ENCODE data around the gene ACSF2.
A peak's percentile ranks its signal among the peaks of the same experiment; 100 is the strongest.
"Not testable (repeated sequence)": the region's sequence is repeated elsewhere in the genome, so short reads cannot be mapped to it uniquely, and the experiment has no call there.

The ACSF2 gene

GRCh38 chr17:50412188-50412732 is 13.8 kb upstream of the ACSF2 start:
- no peak for DNase-seq

- DNase-seq: no peak
Observed at GRCh38 chr17:50414808-50415207, 11.2 kb upstream of the ACSF2 start.

- DNase-seq: not testable (repeated sequence)
Observed at GRCh38 chr17:50419577-50419976, 6.4 kb upstream of the ACSF2 start.

DNA sequence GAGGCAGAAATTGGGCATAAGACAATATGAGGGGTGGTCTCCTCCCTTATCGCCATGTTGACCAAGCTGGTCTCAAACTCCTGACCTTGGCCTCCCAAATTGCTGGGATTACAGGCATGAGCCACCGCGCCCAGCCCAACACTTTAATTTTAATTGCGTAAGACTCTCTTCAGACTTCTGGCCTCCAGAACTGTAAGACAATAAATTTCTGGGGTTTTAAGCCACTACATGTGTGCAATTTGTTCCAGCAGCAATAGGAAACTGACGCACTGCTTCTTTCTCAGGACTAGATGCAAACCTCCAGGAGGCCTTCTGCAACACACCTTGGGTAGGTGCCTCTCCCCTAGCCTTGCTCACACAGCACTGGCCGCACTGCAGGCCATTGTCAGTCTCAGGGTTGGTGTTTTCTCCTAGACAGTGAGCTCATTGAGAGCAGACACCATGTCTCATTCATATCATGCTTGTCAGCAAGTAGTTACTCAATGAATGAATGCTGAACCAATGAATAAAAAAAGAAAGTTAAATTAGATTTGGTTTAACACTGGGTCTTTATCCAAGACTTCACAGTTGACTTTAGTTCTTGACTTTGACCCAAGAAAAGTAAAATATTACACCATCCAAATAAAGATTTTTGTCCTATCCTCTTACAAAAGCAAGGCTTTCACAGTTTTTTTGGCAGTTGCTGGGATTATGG is 5.5 kb upstream of the ACSF2 start:
- no peak for DNase-seq

- DNase-seq: no peak
Observed at GRCh38 chr17:50421308-50422051, 4.5 kb upstream of the ACSF2 start.

GRCh38 chr17:50422738-50423137 is 3.3 kb upstream of the ACSF2 start:
- no peak for DNase-seq

DNA sequence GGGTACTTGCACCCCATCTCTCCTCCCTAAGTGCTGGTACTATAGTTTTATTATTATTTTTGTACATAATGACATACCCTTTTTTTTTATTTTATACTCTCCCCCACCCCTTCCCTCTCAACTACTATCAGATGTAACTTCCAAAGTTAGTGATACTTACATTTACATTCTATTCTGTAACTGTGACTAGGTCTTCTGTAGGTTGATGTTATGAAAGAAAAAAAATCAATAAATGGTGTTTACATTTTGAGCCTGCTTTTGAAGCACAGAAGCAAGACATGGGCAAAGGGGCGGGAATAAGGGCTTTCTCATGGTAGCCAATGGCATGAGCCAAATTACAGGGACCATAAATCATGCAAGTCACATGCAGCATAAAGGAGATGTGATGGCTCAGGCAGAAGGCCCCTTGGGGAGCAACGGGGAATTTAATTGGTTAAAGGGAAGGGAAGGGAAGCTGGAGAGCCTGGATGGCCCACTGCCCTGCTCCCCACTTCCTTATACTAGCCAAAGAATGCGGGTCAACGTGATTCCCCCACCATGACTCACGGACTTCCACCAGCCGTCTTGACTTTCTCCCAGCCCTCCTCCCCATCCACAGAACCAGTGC is 2.4 kb upstream of the ACSF2 start:
- no peak for DNase-seq

GRCh38 chr17:50424246-50424995 is 1.6 kb upstream of the ACSF2 start:
- no peak for DNase-seq

DNA sequence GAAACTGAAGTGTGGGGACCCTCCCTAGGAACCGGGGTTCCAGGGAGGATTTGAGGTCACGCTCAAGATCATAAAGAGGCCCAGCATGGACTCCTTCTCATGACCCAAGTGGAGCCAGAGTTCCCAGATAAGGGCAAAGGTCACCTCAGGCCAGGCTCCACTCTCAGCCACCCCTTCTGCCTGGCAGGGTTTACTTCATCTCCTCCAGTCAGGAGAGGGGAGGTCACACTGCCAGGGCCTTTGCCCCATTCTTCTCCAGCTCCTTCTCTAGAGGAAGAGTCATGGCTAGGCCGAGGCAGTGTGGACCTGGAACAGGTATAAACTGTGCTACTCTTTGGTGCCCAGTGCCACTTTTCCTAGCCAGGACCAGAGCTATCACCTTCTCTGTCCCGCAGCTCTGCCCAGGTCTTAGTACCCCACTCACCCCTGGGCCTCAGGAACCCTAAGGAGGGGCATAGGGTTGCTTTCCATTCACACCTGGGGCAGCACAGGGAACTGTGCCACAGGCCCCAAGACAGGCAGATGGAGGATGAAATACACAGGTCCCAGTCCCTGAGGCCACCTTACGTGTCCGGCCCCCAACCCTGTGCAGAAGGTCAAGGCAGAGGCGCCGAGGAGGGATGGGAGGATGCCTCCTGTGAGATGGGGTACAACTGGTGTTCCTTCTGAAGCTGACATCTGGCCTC is 879 bp upstream of the ACSF2 start:
- DNase-seq: no peak

- DNase-seq: no peak
Observed at GRCh38 chr17:50426472-50426782, 409 bp downstream of the ACSF2 start.

DNA sequence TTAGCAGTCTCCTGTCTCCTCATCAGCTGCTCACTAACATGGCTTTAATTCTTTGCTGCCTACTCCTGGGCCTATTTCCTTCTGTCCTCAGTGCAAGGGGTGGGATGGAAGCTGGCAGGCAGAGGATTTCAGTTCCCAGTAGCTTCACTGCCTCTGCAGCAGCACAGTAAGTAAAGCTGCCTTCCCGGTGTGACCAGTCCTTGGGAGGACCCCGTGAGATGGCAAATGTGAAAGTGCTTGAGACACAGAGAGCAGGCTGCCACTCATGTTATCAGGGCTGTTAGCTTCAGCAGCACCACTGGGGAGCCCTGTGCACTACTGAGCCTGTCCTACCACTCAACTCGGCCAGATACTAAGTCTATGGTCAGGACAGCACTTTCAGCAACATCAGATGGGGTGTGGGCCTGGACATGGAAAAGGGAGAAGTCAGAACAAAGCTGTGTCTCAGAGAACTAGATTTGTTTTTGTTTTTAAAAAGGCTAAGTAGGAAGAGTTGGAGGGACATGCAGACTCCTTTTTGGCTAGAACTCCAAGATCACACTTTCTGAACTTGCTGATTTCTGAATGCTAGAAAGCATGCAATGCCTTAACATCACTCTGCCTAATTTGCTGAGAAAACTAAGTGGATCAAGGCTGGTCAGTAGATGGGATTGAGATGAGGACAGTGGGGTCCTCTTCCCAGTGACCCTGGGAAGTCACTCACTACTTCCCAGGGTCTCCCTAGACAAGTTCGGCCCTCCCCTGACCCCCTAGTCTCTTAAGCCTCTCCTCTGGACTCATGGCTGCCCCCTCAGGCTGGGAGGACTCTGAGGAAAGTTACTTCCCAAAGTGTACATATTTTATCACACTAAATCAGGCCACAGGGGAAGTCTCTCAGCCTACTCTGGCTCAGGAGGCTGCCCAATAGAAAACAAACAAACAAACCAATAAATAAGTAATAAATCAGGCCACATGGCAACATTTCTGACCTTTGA is 1.1 kb downstream of the ACSF2 start:
- peak; percentile 17 for DNase-seq

GRCh38 chr17:50428126-50428525 is 2.1 kb downstream of the ACSF2 start:
- not testable (repeated sequence) for DNase-seq

GRCh38 chr17:50428831-50429424 is 2.9 kb downstream of the ACSF2 start:
- DNase-seq: no peak

GRCh38 chr17:50429793-50430192 is 3.8 kb downstream of the ACSF2 start:
- DNase-seq: no peak

DNA sequence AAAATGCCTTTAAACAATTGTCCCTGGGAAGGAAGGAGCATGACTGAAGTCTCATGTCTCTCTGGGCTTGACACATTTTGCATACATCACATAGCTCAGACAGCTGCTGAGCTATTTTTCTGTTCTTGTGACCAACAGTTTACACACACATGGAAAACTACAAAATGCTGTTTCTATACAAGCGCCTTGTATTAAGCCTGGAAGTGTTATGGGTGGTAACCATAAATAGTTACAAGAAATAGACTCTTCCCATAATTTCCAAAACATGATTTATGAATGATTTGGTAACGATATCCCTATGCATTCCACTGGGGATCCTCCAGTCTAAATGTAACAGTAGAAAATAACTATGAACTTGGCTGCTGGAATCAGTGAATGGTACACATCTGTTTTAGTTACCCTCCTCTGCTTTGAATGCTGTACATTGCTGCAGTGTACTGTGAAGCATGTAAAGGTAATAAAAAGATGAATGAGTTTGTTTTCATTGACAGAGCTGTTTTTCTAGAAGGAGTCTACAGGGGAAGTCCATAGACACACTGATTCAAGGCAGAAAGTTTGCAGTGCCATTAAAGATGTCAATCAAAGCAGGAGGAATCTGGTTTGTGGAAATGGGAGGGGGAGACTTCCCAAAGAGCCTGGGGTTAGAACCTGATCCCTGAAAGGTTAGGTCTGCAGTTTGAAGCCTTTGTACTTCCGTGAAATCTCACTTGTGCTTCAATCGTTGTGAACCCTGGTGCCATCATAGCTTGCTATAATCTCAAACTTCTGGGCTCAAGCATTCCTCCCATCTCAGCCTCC is 5.0 kb downstream of the ACSF2 start:
- no peak for DNase-seq

- DNase-seq: no peak
Observed at GRCh38 chr17:50432125-50432762, 6.2 kb downstream of the ACSF2 start.

DNA sequence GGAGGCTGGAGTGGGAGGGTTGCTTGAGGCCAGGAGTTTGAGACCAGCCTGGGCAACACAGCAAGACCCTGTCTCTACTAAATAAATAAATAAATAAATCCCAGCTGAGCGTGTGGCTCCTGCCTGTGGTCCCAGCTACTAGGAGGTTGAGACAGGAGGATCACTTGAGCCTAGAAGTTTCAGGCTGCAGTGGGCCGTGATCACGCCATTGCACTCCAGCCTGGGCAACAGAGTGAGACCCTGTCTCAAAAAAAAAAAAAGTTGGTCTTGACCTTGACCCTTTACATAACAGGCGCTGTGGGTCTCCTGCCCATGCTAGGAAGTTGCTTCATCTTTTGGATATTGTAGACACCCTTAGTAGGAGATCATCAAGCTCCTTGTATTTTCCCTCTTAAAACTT is 11.4 kb downstream of the ACSF2 start:
- no peak for DNase-seq

DNA sequence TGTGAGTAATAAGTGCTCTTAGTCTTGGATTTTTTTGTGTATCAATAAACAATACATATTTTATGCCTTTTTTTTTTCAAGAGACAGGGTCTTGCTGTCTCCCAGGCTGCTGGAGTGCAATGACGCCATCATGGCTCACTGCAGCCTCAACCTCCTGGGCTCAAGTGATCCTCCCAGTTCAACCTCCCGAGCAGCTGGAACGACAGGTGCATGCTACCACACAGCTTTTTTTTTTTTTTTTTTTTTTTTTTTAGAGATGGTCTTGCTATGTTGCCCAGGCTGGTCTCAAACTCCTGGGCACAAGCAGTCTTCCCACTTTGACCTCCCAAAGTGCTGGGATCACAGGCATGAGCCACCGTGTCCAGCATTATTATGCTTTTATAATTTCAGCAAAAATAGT is 13.0 kb downstream of the ACSF2 start:
- no peak for DNase-seq

GRCh38 chr17:50440172-50440837 is 14.3 kb downstream of the ACSF2 start:
- DNase-seq: no peak

All from activated naive CD4-positive, alpha-beta T cell treated with anti-CD3 and anti-CD28 coated beads, Interleukin-2, amount 50 U/mL, for 16 hours (primary cell).